ENCODE data around the gene PCYT2.

GRCh38 chr17:81865358-81865732, 45.9 kb downstream of the PCYT2 start:
- TF ChIP-seq CTCF (conservative IDR thresholded peaks at IDR 0.05 in 1 of 2, IDR thresholded peaks at IDR 0.05 in 1 of 2; ENCODE audit: extremely low read depth in 1 of 2, insufficient read depth in 1 of 2, low read depth in 1 of 2, low read length in 2 of 2), result no peak
- no peak for TF ChIP-seq EZH2 (IDR thresholded peaks at IDR 0.05; ENCODE audit: borderline replicate concordance, low read length)

Data from mammary epithelial cell (primary cell).